Ishikawa (cell line): Measurements from ENCODE around the gene CDCP2.

Experiments
- CEBPB ChIP-seq: IDR thresholded peaks from 2 replicates; pipeline ENCODE4 v1.6.1; 2012
- CREB1 ChIP-seq: IDR thresholded peaks from 2 replicates; pipeline ENCODE4 v1.6.1; 2012; ENCODE audit warnings: low read depth
- EGR1 ChIP-seq: IDR thresholded peaks from 2 replicates; pipeline ENCODE4 v1.6.1; 2012
- EP300 ChIP-seq: IDR thresholded peaks from 2 replicates; pipeline ENCODE4 v1.6.1; 2012; ENCODE audit warnings: borderline replicate concordance
- FOXM1 ChIP-seq: IDR thresholded peaks from 2 replicates; pipeline ENCODE4 v1.6.1; 2012; ENCODE audit warnings: low read depth, borderline replicate concordance
- MAX ChIP-seq: IDR thresholded peaks from 2 replicates; pipeline ENCODE4 v1.6.1; 2012
- NFIC ChIP-seq: IDR thresholded peaks from 2 replicates; pipeline ENCODE4 v1.6.1; 2012
- RAD21 ChIP-seq: IDR thresholded peaks from 2 replicates; pipeline ENCODE4 v1.6.1; 2012; ENCODE audit warnings: low read depth
- REST ChIP-seq: IDR thresholded peaks from 2 replicates; pipeline ENCODE4 v1.6.1; 2012; ENCODE audit warnings: low read depth, mild to moderate bottlenecking
- TAF1 ChIP-seq: IDR thresholded peaks from 2 replicates; pipeline ENCODE4 v1.6.1; 2012; ENCODE audit warnings: low read depth, mild to moderate bottlenecking
- TCF12 ChIP-seq: IDR thresholded peaks from 2 replicates; pipeline ENCODE4 v1.6.1; 2012; ENCODE audit warnings: low read depth
- TEAD4 ChIP-seq: IDR thresholded peaks from 2 replicates; pipeline ENCODE4 v1.6.1; 2012
- USF1 ChIP-seq: IDR thresholded peaks from 2 replicates; pipeline ENCODE4 v1.6.1; 2012
- YY1 ChIP-seq: IDR thresholded peaks from 2 replicates; pipeline ENCODE4 v1.6.1; 2012; ENCODE audit warnings: low read depth
- ZBTB7A ChIP-seq: IDR thresholded peaks from 2 replicates; pipeline ENCODE4 v1.6.1; 2012; ENCODE audit warnings: low read depth

Gene CDCP2

GRCh38 chr1:54105080-54105479 lies 47.7 kb downstream of the CDCP2 start:
- no peak for TF ChIP-seq EP300
- no peak for TF ChIP-seq ZBTB7A
- no peak for TF ChIP-seq USF1
- no peak for TF ChIP-seq MAX
- TF ChIP-seq RAD21, result no peak
- no peak for TF ChIP-seq NFIC
- no peak for TF ChIP-seq CREB1
- TF ChIP-seq FOXM1, result no peak
- TF ChIP-seq TEAD4, result no peak
- no peak for TF ChIP-seq REST
- TF ChIP-seq TAF1, result no peak
- TF ChIP-seq YY1, result no peak
- TF ChIP-seq EGR1, result no peak
- no peak for TF ChIP-seq TCF12
- TF ChIP-seq CEBPB, result no peak

GRCh38 chr1:54103414-54103813 lies 49.4 kb downstream of the CDCP2 start:
- no peak for TF ChIP-seq REST
- TF ChIP-seq ZBTB7A, result no peak
- TF ChIP-seq TCF12, result no peak
- TF ChIP-seq TAF1, result no peak
- no peak for TF ChIP-seq EP300
- no peak for TF ChIP-seq RAD21
- TF ChIP-seq EGR1, result no peak
- no peak for TF ChIP-seq NFIC
- TF ChIP-seq CEBPB, result no peak
- TF ChIP-seq CREB1, result no peak
- TF ChIP-seq USF1, result no peak
- TF ChIP-seq TEAD4, result no peak
- TF ChIP-seq YY1, result no peak
- TF ChIP-seq MAX, result no peak
- TF ChIP-seq FOXM1, result no peak

GRCh38 chr1:54100500-54100899 lies 52.3 kb downstream of the CDCP2 start:
- TF ChIP-seq CREB1 (no peak), RAD21 (no peak), EGR1 (no peak), USF1 (no peak), CEBPB (no peak), ZBTB7A (no peak), YY1 (no peak), EP300 (no peak), REST (no peak), MAX (no peak), NFIC (no peak), TAF1 (no peak), TEAD4 (no peak), FOXM1 (no peak), TCF12 (no peak)

- TF ChIP-seq TAF1 (no peak), FOXM1 (no peak), ZBTB7A (no peak), USF1 (no peak), TCF12 (no peak), EGR1 (no peak), NFIC (no peak), REST (no peak), MAX (no peak), TEAD4 (no peak), CREB1 (no peak)
These were observed 53.7 kb downstream of the CDCP2 start for GRCh38 chr1:54099061-54099610.
